Astrocyte (in vitro differentiated cells and primary cell): Measurements from ENCODE around the gene HKDC1.

Source experiments
- EZH2 ChIP-seq: IDR thresholded peaks from 2 replicates; pipeline ENCODE4 v1.6.1; 2012; ENCODE audit warnings: mild to moderate bottlenecking, low read length, inconsistent platforms; ENCODE audit not compliant: insufficient read depth
- TF ChIP-seq, protein P1 (sequence below): IDR thresholded peaks from 2 replicates; pipeline ENCODE4 v1.5.1; 2011; ENCODE audit warnings: low read depth, mild to moderate bottlenecking, inconsistent platforms, low read length, moderate library complexity; ENCODE audit not compliant: insufficient read depth

DNA sequence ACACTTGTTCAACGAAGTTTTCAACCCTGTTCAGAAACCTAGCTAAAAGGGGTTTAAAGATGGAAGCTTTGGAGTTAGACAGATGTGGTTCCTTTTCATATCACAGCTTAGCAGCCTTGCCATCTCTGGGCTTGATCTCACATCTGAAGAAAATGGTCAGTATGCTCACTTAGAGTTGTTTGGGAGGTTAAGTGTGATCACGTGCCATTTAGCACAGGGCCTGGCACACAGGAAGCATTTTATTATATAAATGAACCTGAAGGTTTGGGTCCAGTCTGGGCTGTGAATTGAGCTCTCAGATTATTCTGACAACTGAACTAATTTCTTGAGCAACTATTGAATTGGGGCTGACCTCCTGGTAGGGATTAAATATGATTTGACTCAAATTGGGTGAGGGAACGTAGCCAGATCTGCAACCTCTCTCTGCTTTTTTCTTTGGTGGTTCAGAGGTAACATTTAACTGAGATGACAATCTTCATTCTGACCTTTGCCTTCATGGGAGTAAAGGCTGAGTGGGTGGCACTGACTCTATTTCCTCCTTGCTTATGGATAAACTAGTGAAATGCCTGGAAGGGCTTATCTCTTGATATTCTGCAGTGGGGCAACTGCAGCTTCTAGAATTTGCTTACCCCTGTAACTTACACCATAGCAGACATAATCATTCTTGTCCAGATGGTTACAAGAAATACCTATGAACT, 10.2 kb upstream of the HKDC1 start:
- TF ChIP-seq, protein P1, sequence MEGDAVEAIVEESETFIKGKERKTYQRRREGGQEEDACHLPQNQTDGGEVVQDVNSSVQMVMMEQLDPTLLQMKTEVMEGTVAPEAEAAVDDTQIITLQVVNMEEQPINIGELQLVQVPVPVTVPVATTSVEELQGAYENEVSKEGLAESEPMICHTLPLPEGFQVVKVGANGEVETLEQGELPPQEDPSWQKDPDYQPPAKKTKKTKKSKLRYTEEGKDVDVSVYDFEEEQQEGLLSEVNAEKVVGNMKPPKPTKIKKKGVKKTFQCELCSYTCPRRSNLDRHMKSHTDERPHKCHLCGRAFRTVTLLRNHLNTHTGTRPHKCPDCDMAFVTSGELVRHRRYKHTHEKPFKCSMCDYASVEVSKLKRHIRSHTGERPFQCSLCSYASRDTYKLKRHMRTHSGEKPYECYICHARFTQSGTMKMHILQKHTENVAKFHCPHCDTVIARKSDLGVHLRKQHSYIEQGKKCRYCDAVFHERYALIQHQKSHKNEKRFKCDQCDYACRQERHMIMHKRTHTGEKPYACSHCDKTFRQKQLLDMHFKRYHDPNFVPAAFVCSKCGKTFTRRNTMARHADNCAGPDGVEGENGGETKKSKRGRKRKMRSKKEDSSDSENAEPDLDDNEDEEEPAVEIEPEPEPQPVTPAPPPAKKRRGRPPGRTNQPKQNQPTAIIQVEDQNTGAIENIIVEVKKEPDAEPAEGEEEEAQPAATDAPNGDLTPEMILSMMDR, result no peak
- TF ChIP-seq EZH2, result no peak
